ENCODE measurements around the gene CTNNA1.

The CTNNA1 gene

GRCh38 chr5:138837160-138837559, 83.9 kb downstream of the CTNNA1 start:
- TF ChIP-seq SNAI2 (CRISPR knock-in tag; IDR thresholded peaks at IDR 0.05) (no peak), ZNF8 (CRISPR knock-in tag; IDR thresholded peaks at IDR 0.05) (no peak), ESRRG (CRISPR knock-in tag; IDR thresholded peaks at IDR 0.05) (no peak), OSR1 (CRISPR knock-in tag; IDR thresholded peaks at IDR 0.05) (no peak), ZC3H10 (CRISPR knock-in tag; IDR thresholded peaks at IDR 0.05) (no peak), TCF4 (CRISPR knock-in tag; IDR thresholded peaks at IDR 0.05; ENCODE audit: borderline replicate concordance) (no peak), ISL1 (CRISPR knock-in tag; IDR thresholded peaks at IDR 0.05) (no peak)
- no peak for ATAC-seq

GRCh38 chr5:138840103-138840502, 86.9 kb downstream of the CTNNA1 start:
- no peak; the same call in 2 of the 3 replicates for ATAC-seq
- TF ChIP-seq ZFP30 (CRISPR knock-in tag; IDR thresholded peaks at IDR 0.05) (no peak), SNAI2 (CRISPR knock-in tag; IDR thresholded peaks at IDR 0.05) (no peak), ZC3H10 (CRISPR knock-in tag; IDR thresholded peaks at IDR 0.05) (no peak), ZFP3 (CRISPR knock-in tag; IDR thresholded peaks at IDR 0.05) (no peak), TSHZ2 (CRISPR knock-in tag; IDR thresholded peaks at IDR 0.05) (no peak), ZNF70 (CRISPR knock-in tag; IDR thresholded peaks at IDR 0.05) (no peak), ZNF8 (CRISPR knock-in tag; IDR thresholded peaks at IDR 0.05) (no peak), ARNTL (CRISPR knock-in tag; IDR thresholded peaks at IDR 0.05; ENCODE audit: borderline replicate concordance, low read depth) (no peak), TOX (CRISPR knock-in tag; IDR thresholded peaks at IDR 0.05; ENCODE audit: borderline replicate concordance) (no peak), ESRRG (CRISPR knock-in tag; IDR thresholded peaks at IDR 0.05) (no peak), ISL1 (CRISPR knock-in tag; IDR thresholded peaks at IDR 0.05) (no peak), PPARA (CRISPR knock-in tag; IDR thresholded peaks at IDR 0.05; ENCODE audit: borderline replicate concordance) (no peak), CREB5 (CRISPR knock-in tag; IDR thresholded peaks at IDR 0.05; ENCODE audit: low read depth) (no peak), RARB (CRISPR knock-in tag; IDR thresholded peaks at IDR 0.05) (no peak), CSRNP3 (CRISPR knock-in tag; IDR thresholded peaks at IDR 0.05) (no peak)
- TF ChIP-seq, protein P1, sequence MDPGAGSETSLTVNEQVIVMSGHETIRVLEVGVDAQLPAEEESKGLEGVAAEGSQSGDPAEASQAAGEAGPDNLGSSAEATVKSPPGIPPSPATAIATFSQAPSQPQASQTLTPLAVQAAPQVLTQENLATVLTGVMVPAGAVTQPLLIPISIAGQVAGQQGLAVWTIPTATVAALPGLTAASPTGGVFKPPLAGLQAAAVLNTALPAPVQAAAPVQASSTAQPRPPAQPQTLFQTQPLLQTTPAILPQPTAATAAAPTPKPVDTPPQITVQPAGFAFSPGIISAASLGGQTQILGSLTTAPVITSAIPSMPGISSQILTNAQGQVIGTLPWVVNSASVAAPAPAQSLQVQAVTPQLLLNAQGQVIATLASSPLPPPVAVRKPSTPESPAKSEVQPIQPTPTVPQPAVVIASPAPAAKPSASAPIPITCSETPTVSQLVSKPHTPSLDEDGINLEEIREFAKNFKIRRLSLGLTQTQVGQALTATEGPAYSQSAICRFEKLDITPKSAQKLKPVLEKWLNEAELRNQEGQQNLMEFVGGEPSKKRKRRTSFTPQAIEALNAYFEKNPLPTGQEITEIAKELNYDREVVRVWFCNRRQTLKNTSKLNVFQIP (CRISPR knock-in tag; IDR thresholded peaks at IDR 0.05; ENCODE audit: borderline replicate concordance, low read depth): no peak

- no peak for ATAC-seq
- no peak for TF ChIP-seq ZFP30 (CRISPR knock-in tag; IDR thresholded peaks at IDR 0.05)
- TF ChIP-seq PPARA (CRISPR knock-in tag; IDR thresholded peaks at IDR 0.05; ENCODE audit: borderline replicate concordance): no peak
- TF ChIP-seq ZNF70 (CRISPR knock-in tag; IDR thresholded peaks at IDR 0.05): no peak
- no peak for TF ChIP-seq GLIS3 (CRISPR knock-in tag; IDR thresholded peaks at IDR 0.05)
- no peak for TF ChIP-seq ZNF8 (CRISPR knock-in tag; IDR thresholded peaks at IDR 0.05)
- TF ChIP-seq CSRNP3 (CRISPR knock-in tag; IDR thresholded peaks at IDR 0.05): no peak
- TF ChIP-seq CSDC2 (CRISPR knock-in tag; IDR thresholded peaks at IDR 0.05): no peak
- no peak for TF ChIP-seq RARB (CRISPR knock-in tag; IDR thresholded peaks at IDR 0.05)
- TF ChIP-seq TCF4 (CRISPR knock-in tag; IDR thresholded peaks at IDR 0.05; ENCODE audit: borderline replicate concordance): no peak
- no peak for TF ChIP-seq ZC3H10 (CRISPR knock-in tag; IDR thresholded peaks at IDR 0.05)
Measured at GRCh38 chr5:138841531-138841930, 88.3 kb downstream of the CTNNA1 start.

Measured in SK-N-SH treated with all-trans-retinoic acid at 6 μM for 48 hours (cell line).